Fibroblast of lung (primary cell): ENCODE measurements around the gene VSTM2B. TPM values are rescaled to one million over a fixed set of nuclear protein-coding genes. Genes with fewer than 3 reads are reported as not detected.

ENCODE experiments used
- DNase-seq, 2 donors: peaks; one replicate each; pipeline versions ENCODE4 v3.0.0 to v3.0.0-alpha.2; 2010; ENCODE audit warnings: low read depth in 2 of 2
- H2AFZ ChIP-seq: 2 replicates; pipeline ENCODE4 v1.5.1; 2012; ENCODE audit warnings: low read length, control low read depth, inconsistent platforms
- H3K27ac ChIP-seq: 2 replicates; pipeline ENCODE4 v1.5.1; 2011; ENCODE audit warnings: low read length, control low read depth; ENCODE audit not compliant: insufficient read depth
- H3K27me3 ChIP-seq: 2 replicates; pipeline ENCODE4 v1.5.1; 2011; ENCODE audit warnings: mild to moderate bottlenecking, low read length; ENCODE audit not compliant: control insufficient read depth, insufficient read depth
- H3K36me3 ChIP-seq: 2 replicates; pipeline ENCODE4 v1.5.1; 2011; ENCODE audit warnings: low read length; ENCODE audit not compliant: control insufficient read depth, insufficient read depth
- H3K4me1 ChIP-seq: 2 replicates; pipeline ENCODE4 v1.5.1; 2011; ENCODE audit warnings: low read length; ENCODE audit not compliant: control insufficient read depth, insufficient read depth; ENCODE audit errors: extremely low read depth
- H3K4me2 ChIP-seq: 2 replicates; pipeline ENCODE4 v1.5.1; 2011; ENCODE audit warnings: low read length, control low read depth; ENCODE audit not compliant: insufficient read depth; ENCODE audit errors: extremely low read depth
- H3K4me3 ChIP-seq, 4 experiments: fragments of 200-600 bp in 1 of 4; sonication (generic) in 1 of 4; replicated peaks in 1 of 4; 2 replicates each; pipeline ENCODE4 v1.5.1; 2011 to 2016; ENCODE audit warnings: low read length in 4 of 4, low read depth in 3 of 4, mild to moderate bottlenecking in 3 of 4, control low read depth in 2 of 4, inconsistent platforms in 1 of 4, mixed read lengths in 1 of 4; ENCODE audit not compliant: insufficient read depth in 1 of 4; ENCODE audit errors: control extremely low read depth in 1 of 4
- H3K79me2 ChIP-seq: 2 replicates; pipeline ENCODE4 v1.5.1; 2012; ENCODE audit warnings: mild to moderate bottlenecking, low read length, inconsistent platforms; ENCODE audit not compliant: control insufficient read depth, insufficient read depth
- H3K9ac ChIP-seq: 2 replicates; pipeline ENCODE4 v1.5.1; 2011; ENCODE audit warnings: mild to moderate bottlenecking, low read length, control low read depth; ENCODE audit not compliant: insufficient read depth
- H3K9me3 ChIP-seq: 2 replicates; pipeline ENCODE4 v1.5.1; 2012; ENCODE audit warnings: low read depth, low read length; ENCODE audit not compliant: control insufficient read depth, insufficient read depth
- H4K20me1 ChIP-seq: 2 replicates; pipeline ENCODE4 v1.5.1; 2011; ENCODE audit warnings: low read length; ENCODE audit not compliant: control insufficient read depth, insufficient read depth; ENCODE audit errors: extremely low read depth
- EZH2 ChIP-seq: IDR thresholded peaks from 2 replicates; pipeline ENCODE4 v1.5.1; 2012; ENCODE audit warnings: low read length, control low read depth, mild to moderate bottlenecking; ENCODE audit errors: missing control alignments
- polyA plus RNA-seq, 2 donors: library from polyadenylated mRNA; depleted of rRNA in 1 of 2; stranded (reverse) in 1 of 2; unstranded in 1 of 2; fragments of >200 nt; gene quantifications; 2 replicates each; pipeline ENCODE4 v1.2.1, GENCODE V29; 2011 to 2012; ENCODE audit warnings: missing spikeins in 1 of 2
- total RNA-seq: library from RNA; depleted of rRNA; stranded (reverse); fragments of >200 nt; gene quantifications from 2 replicates; pipeline ENCODE4 v1.2.1, GENCODE V29; 2014
- TF ChIP-seq, protein P1 (sequence below), 2 donors: IDR thresholded peaks in 1 of 2; conservative IDR thresholded peaks in 1 of 2; 1 replicate in 1 of 2; 2 replicates in 1 of 2; pipeline ENCODE4 v1.5.1; 2011 to 2012; ENCODE audit warnings: low read length in 2 of 2, control low read depth in 1 of 2, inconsistent platforms in 1 of 2, low read depth in 1 of 2, mild to moderate bottlenecking in 1 of 2

Gene VSTM2B
- total and polyA plus RNA-seq, 2 donors (not counting 1 experiment from before 2014, with no cell fraction given), result not detected

DNA sequence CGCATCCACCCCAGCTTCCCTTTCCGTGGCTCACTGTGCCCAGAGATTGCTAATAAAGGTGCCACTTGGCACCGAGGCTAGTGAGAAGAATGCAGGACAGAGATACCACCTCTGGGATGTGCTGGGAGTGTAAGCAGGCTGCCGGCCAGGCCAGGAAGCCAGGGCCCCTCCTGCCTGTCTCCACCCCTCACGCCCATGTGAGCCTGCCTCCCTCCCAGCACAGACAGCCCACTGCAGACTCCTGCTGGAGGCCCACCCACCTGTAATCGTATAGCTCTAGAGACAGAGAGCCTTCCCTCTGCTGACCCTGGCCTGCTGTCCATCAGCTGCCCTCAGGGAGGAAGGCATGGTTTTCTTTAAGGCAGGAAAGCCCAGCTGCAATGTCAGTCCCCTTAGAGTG, 13.9 kb downstream of the VSTM2B start:
- no peaks in the 10 kb centered on the region for H3K9me3 ChIP-seq
- DNase-seq, result no peak
- H3K4me2 ChIP-seq, result no peak overlapping the region
- TF ChIP-seq, protein P1, sequence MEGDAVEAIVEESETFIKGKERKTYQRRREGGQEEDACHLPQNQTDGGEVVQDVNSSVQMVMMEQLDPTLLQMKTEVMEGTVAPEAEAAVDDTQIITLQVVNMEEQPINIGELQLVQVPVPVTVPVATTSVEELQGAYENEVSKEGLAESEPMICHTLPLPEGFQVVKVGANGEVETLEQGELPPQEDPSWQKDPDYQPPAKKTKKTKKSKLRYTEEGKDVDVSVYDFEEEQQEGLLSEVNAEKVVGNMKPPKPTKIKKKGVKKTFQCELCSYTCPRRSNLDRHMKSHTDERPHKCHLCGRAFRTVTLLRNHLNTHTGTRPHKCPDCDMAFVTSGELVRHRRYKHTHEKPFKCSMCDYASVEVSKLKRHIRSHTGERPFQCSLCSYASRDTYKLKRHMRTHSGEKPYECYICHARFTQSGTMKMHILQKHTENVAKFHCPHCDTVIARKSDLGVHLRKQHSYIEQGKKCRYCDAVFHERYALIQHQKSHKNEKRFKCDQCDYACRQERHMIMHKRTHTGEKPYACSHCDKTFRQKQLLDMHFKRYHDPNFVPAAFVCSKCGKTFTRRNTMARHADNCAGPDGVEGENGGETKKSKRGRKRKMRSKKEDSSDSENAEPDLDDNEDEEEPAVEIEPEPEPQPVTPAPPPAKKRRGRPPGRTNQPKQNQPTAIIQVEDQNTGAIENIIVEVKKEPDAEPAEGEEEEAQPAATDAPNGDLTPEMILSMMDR (conservative IDR thresholded peaks at IDR 0.05 in 1 of 2, IDR thresholded peaks at IDR 0.05 in 1 of 2; ENCODE audit: low read depth in 1 of 2, low read length in 2 of 2), result no peak
- TF ChIP-seq EZH2, result no peak
- no peak overlapping the region for H3K4me3 ChIP-seq
- no peaks in the 10 kb centered on the region for H3K27me3 ChIP-seq
- H3K36me3 ChIP-seq, result no peaks in the 10 kb centered on the region
- H3K4me1 ChIP-seq, result no peaks in the 10 kb centered on the region
- no peak overlapping the region for H2AFZ ChIP-seq
- no peaks in the 10 kb centered on the region for H4K20me1 ChIP-seq
- no peak overlapping the region for H3K9ac ChIP-seq
- H3K79me2 ChIP-seq, result no peaks in the 10 kb centered on the region
- H3K27ac ChIP-seq, result no peak overlapping the region

DNA sequence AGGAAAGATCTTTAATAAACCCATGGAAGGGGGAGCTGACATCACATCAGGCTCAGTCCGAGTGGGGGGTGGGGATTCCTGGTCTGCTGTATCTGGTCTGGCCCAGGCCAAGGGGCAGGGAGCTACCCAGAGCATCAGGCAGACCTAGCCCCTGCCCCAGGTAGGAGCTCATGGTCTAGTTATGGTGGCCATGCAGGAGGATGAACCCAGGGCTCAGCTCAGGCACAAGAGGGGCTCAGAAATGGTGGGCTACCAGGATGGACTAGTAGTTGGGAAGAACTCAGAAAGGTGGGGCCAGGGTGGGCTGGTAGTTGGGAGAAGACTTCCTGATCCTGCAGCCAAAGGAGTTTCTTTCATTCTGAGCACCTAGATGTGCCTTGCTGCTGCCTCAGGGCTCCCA, 14.3 kb downstream of the VSTM2B start:
- no peaks in the 10 kb centered on the region for H3K4me1 ChIP-seq
- no peak overlapping the region for H3K4me2 ChIP-seq
- H3K27ac ChIP-seq, result no peak overlapping the region
- H2AFZ ChIP-seq, result no peak overlapping the region
- H3K79me2 ChIP-seq, result no peaks in the 10 kb centered on the region
- no peak for DNase-seq
- no peak overlapping the region for H3K9ac ChIP-seq
- no peak overlapping the region for H3K4me3 ChIP-seq
- no peaks in the 10 kb centered on the region for H3K36me3 ChIP-seq
- no peaks in the 10 kb centered on the region for H3K9me3 ChIP-seq
- H4K20me1 ChIP-seq, result no peaks in the 10 kb centered on the region
- TF ChIP-seq EZH2, result no peak
- TF ChIP-seq, protein P1 (conservative IDR thresholded peaks at IDR 0.05 in 1 of 2, IDR thresholded peaks at IDR 0.05 in 1 of 2; ENCODE audit: low read depth in 1 of 2, low read length in 2 of 2), result no peak
- H3K27me3 ChIP-seq, result no peaks in the 10 kb centered on the region

DNA sequence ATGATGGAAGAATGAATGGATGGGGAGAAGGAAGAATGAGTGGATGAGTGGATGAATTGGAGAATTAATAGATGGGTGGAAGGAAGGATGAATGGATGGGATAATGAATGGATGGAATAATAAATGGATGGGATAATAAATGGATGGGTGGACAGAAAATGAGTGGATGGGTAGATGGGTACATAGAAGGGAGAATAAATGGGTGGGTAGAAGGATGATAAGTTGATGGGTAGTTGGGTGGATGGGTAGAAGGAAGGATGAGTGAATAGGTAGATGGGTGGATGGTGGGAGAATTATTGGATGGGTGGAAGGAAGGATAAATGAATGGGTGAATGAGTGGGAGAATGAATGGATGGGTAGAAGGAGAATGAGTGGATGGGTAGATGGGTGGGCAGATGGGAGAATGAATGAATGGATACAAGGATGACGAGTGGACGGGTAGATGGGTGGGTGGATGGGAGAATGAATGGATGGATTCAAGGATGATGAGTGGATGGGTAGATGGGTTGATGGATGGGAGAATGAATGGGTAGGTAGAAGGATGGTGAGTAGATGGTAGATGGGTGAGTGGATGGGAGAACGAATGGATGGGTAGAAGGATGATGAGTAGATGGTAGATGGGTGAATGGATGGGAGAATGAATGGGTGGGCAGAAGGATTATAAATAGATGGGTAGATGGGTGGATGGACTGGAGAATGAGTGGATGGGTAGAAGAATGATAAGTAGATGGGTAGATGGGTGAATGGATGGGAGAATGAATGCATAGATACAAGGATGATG, 15.9 kb downstream of the VSTM2B start:
- H3K27ac ChIP-seq, result no peak overlapping the region
- no peak overlapping the region for H3K4me3 ChIP-seq
- no peaks in the 10 kb centered on the region for H3K27me3 ChIP-seq
- TF ChIP-seq EZH2, result no peak
- TF ChIP-seq, protein P1 (conservative IDR thresholded peaks at IDR 0.05 in 1 of 2, IDR thresholded peaks at IDR 0.05 in 1 of 2; ENCODE audit: low read depth in 1 of 2, low read length in 2 of 2), result no peak
- DNase-seq, result no peak
- no peaks in the 10 kb centered on the region for H3K4me1 ChIP-seq
- no peak overlapping the region for H3K9ac ChIP-seq
- H3K36me3 ChIP-seq, result no peaks in the 10 kb centered on the region
- H3K4me2 ChIP-seq, result no peak overlapping the region
- H2AFZ ChIP-seq, result no peak overlapping the region
- H3K9me3 ChIP-seq, result no peaks in the 10 kb centered on the region
- no peaks in the 10 kb centered on the region for H4K20me1 ChIP-seq
- no peaks in the 10 kb centered on the region for H3K79me2 ChIP-seq
